ENCODE data around the gene RAPGEF5. TPM values are rescaled to one million over a fixed set of nuclear protein-coding genes. Genes with fewer than 3 reads are reported as not detected.

RAPGEF5 gene
- total RNA-seq, 2 experiments from 2014 or later, result 0.21 to 0.40 TPM

GRCh38 chr7:22123139-22123538, 233.8 kb downstream of the RAPGEF5 start:
- Mint-ChIP-seq H3K27me3 (ENCODE audit: low read depth) (peaks cover 5% of the 10 kb centered on the region), H3K9me3 (no peaks in the 10 kb centered on the region), H3K36me3 (ENCODE audit: low read depth) (no peaks in the 10 kb centered on the region), H3K4me1 (ENCODE audit: low read depth) (peaks cover 9% of the 10 kb centered on the region), H3K27ac (no peak overlapping the region), H3K4me3 (no peak overlapping the region)
- no peak for DNase-seq
- CTCF ChIA-PET, result no interaction called here
- intact Hi-C loops (cut with micrococcal nuclease), result no loop called here

GRCh38 chr7:22121702-22122474, 235.1 kb downstream of the RAPGEF5 start:
- no peak overlapping the region for H3K27ac Mint-ChIP-seq
- CTCF ChIA-PET, result interaction anchor here (1.1 kb wide), 1 partner anchor 12 kb away, joined by 5 read pairs; no protein-coding TSS in a partner anchor

GRCh38 chr7:22120391-22121053, 236.4 kb downstream of the RAPGEF5 start:
- Mint-ChIP-seq H3K4me3 (no peak overlapping the region), H3K4me1 (ENCODE audit: low read depth) (peaks cover 9% of the 10 kb centered on the region), H3K27ac (peak overlapping the region; percentile 13), H3K27me3 (ENCODE audit: low read depth) (peaks cover 2% of the 10 kb centered on the region), H3K9me3 (no peaks in the 10 kb centered on the region), H3K36me3 (ENCODE audit: low read depth) (no peaks in the 10 kb centered on the region)
- DNase-seq, result no peak
- intact Hi-C loops (cut with micrococcal nuclease), result no loop called here
- CTCF ChIA-PET, result interaction anchor here (1.4 kb wide), 1 partner anchor 17 kb away, joined by 3 read pairs; no protein-coding TSS in a partner anchor

More at GRCh38 chr7:22121702-22122474, 235.1 kb downstream of the RAPGEF5 start:
- intact Hi-C loops (cut with micrococcal nuclease), result no loop called here
- no peaks in the 10 kb centered on the region for H3K36me3 Mint-ChIP-seq (ENCODE audit: low read depth)
- peaks cover 9% of the 10 kb centered on the region for H3K4me1 Mint-ChIP-seq (ENCODE audit: low read depth)
- no peak overlapping the region for H3K4me3 Mint-ChIP-seq
- peaks cover 3% of the 10 kb centered on the region for H3K27me3 Mint-ChIP-seq (ENCODE audit: low read depth)
- no peaks in the 10 kb centered on the region for H3K9me3 Mint-ChIP-seq
- peak; percentile 51 for DNase-seq

- H3K27me3 Mint-ChIP-seq (ENCODE audit: low read depth), result no peaks in the 10 kb centered on the region
- intact Hi-C loops (cut with micrococcal nuclease), result loop anchor here (10.0 kb wide), 1 partner anchor 138 kb away; no protein-coding TSS in a partner anchor
- no peaks in the 10 kb centered on the region for H3K9me3 Mint-ChIP-seq
- DNase-seq, result no peak
- CTCF ChIA-PET, result no interaction called here
- H3K4me1 Mint-ChIP-seq (ENCODE audit: low read depth), result peaks cover 7% of the 10 kb centered on the region
- no peaks in the 10 kb centered on the region for H3K36me3 Mint-ChIP-seq (ENCODE audit: low read depth)
- no peak overlapping the region for H3K4me3 Mint-ChIP-seq
- H3K27ac Mint-ChIP-seq, result no peak overlapping the region
These were observed 239.7 kb downstream of the RAPGEF5 start for GRCh38 chr7:22117222-22117621.

GRCh38 chr7:22116451-22117030, 240.4 kb downstream of the RAPGEF5 start:
- H3K4me3 Mint-ChIP-seq, result no peak overlapping the region
- no peaks in the 10 kb centered on the region for H3K27me3 Mint-ChIP-seq (ENCODE audit: low read depth)
- no peaks in the 10 kb centered on the region for H3K4me1 Mint-ChIP-seq (ENCODE audit: low read depth)
- H3K27ac Mint-ChIP-seq, result no peak overlapping the region
- no peak for DNase-seq
- no peaks in the 10 kb centered on the region for H3K9me3 Mint-ChIP-seq
- H3K36me3 Mint-ChIP-seq (ENCODE audit: low read depth), result no peaks in the 10 kb centered on the region
- CTCF ChIA-PET, result interaction anchor here (0.6 kb wide), 1 partner anchor 231 kb away, joined by 3 read pairs; no protein-coding TSS in a partner anchor
- intact Hi-C loops (cut with micrococcal nuclease), result loop anchor here (10.0 kb wide), 1 partner anchor 138 kb away; no protein-coding TSS in a partner anchor

GRCh38 chr7:22115689-22116088, 241.3 kb downstream of the RAPGEF5 start:
- intact Hi-C loops (cut with micrococcal nuclease), result loop anchor here (10.0 kb wide), 1 partner anchor 139 kb away; no protein-coding TSS in a partner anchor
- H3K36me3 Mint-ChIP-seq (ENCODE audit: low read depth), result no peaks in the 10 kb centered on the region
- H3K4me1 Mint-ChIP-seq (ENCODE audit: low read depth), result no peaks in the 10 kb centered on the region
- no peak overlapping the region for H3K27ac Mint-ChIP-seq
- no peaks in the 10 kb centered on the region for H3K9me3 Mint-ChIP-seq
- H3K27me3 Mint-ChIP-seq (ENCODE audit: low read depth), result no peaks in the 10 kb centered on the region
- no peak for DNase-seq
- no peak overlapping the region for H3K4me3 Mint-ChIP-seq
- CTCF ChIA-PET, result interaction anchor here (0.6 kb wide), 1 partner anchor 232 kb away, joined by 3 read pairs; no protein-coding TSS in a partner anchor

- intact Hi-C loops (cut with micrococcal nuclease), result loop anchor here (5.0 to 10.0 kb wide), 2 partner anchors 140 to 183 kb away; no protein-coding TSS in a partner anchor
- H3K4me1 Mint-ChIP-seq (ENCODE audit: low read depth), result no peaks in the 10 kb centered on the region
- CTCF ChIA-PET, result interaction anchor here (0.7 kb wide), 1 partner anchor 408 kb away, joined by 5 read pairs; no protein-coding TSS in a partner anchor
- H3K36me3 Mint-ChIP-seq (ENCODE audit: low read depth), result no peaks in the 10 kb centered on the region
- no peaks in the 10 kb centered on the region for H3K9me3 Mint-ChIP-seq
- H3K27ac Mint-ChIP-seq, result no peak overlapping the region
- H3K4me3 Mint-ChIP-seq, result no peak overlapping the region
- no peak for DNase-seq
- H3K27me3 Mint-ChIP-seq (ENCODE audit: low read depth), result peaks cover under 1% of the 10 kb centered on the region
These were observed 242.4 kb downstream of the RAPGEF5 start for GRCh38 chr7:22114440-22114981.

GRCh38 chr7:22113041-22113440, 243.9 kb downstream of the RAPGEF5 start:
- Mint-ChIP-seq H3K4me1 (ENCODE audit: low read depth) (no peaks in the 10 kb centered on the region), H3K27ac (no peak overlapping the region), H3K36me3 (ENCODE audit: low read depth) (no peaks in the 10 kb centered on the region), H3K4me3 (no peak overlapping the region), H3K9me3 (no peaks in the 10 kb centered on the region), H3K27me3 (ENCODE audit: low read depth) (peaks cover 2% of the 10 kb centered on the region)
- intact Hi-C loops (cut with micrococcal nuclease), result loop anchor here (5.0 to 10.0 kb wide), 2 partner anchors 142 to 184 kb away; no protein-coding TSS in a partner anchor
- CTCF ChIA-PET, result interaction anchor here (0.6 to 1.1 kb wide), 3 partner anchors 9 to 210 kb away, joined by 3 to 4 read pairs (median 3); no protein-coding TSS in a partner anchor
- no peak for DNase-seq

- H3K9me3 Mint-ChIP-seq, result no peaks in the 10 kb centered on the region
- intact Hi-C loops (cut with micrococcal nuclease), result loop anchor here (5.0 to 10.0 kb wide), 2 partner anchors 143 to 186 kb away; no protein-coding TSS in a partner anchor
- H3K27ac Mint-ChIP-seq, result no peak overlapping the region
- H3K4me3 Mint-ChIP-seq, result no peak overlapping the region
- no peak for DNase-seq
- H3K36me3 Mint-ChIP-seq (ENCODE audit: low read depth), result no peaks in the 10 kb centered on the region
- CTCF ChIA-PET, result interaction anchor here (0.7 to 4.3 kb wide), 11 partner anchors 12 to 390 kb away, joined by 3 to 24 read pairs (median 9); partner anchors contain the start of gene STEAP1B
- H3K4me1 Mint-ChIP-seq (ENCODE audit: low read depth), result no peaks in the 10 kb centered on the region
- H3K27me3 Mint-ChIP-seq (ENCODE audit: low read depth), result peaks cover 2% of the 10 kb centered on the region
These were observed 245.3 kb downstream of the RAPGEF5 start for GRCh38 chr7:22111661-22112060.

- Mint-ChIP-seq H3K4me1 (ENCODE audit: low read depth) (no peaks in the 10 kb centered on the region), H3K27me3 (ENCODE audit: low read depth) (peaks cover 2% of the 10 kb centered on the region), H3K36me3 (ENCODE audit: low read depth) (no peaks in the 10 kb centered on the region), H3K27ac (no peak overlapping the region), H3K4me3 (no peak overlapping the region), H3K9me3 (no peaks in the 10 kb centered on the region)
- CTCF ChIA-PET, result interaction anchor here (0.6 to 4.3 kb wide), 25 partner anchors 12 to 801 kb away, joined by 3 to 24 read pairs (median 5); partner anchors contain the start of gene STEAP1B
- intact Hi-C loops (cut with micrococcal nuclease), result loop anchor here (1.0 to 10.0 kb wide), 5 partner anchors 144 to 389 kb away; partner anchors contain the start of gene STEAP1B
- DNase-seq, result no peak
These were observed 246.1 kb downstream of the RAPGEF5 start for GRCh38 chr7:22110881-22111280.

GRCh38 chr7:22110227-22110839, 246.6 kb downstream of the RAPGEF5 start:
- Mint-ChIP-seq H3K4me1 (ENCODE audit: low read depth) (no peaks in the 10 kb centered on the region), H3K9me3 (no peaks in the 10 kb centered on the region), H3K4me3 (no peak overlapping the region), H3K27me3 (ENCODE audit: low read depth) (peaks cover 2% of the 10 kb centered on the region), H3K27ac (no peak overlapping the region), H3K36me3 (ENCODE audit: low read depth) (no peaks in the 10 kb centered on the region)
- DNase-seq, result peak; percentile 82
- intact Hi-C loops (cut with micrococcal nuclease), result loop anchor here (1.0 to 10.0 kb wide), 5 partner anchors 144 to 390 kb away; partner anchors contain the start of gene STEAP1B
- CTCF ChIA-PET, result interaction anchor here (0.6 to 4.3 kb wide), 47 partner anchors 9 to 802 kb away, joined by 3 to 24 read pairs (median 4); partner anchors contain the start of gene STEAP1B
